Parathyroid adenoma (tissue), 2 donors: ENCODE measurements around the gene WWOX.

ENCODE experiments used
- H2AFZ ChIP-seq: fragments of 300-600 bp; sonication (generic); one replicate; pipeline ENCODE4 v1.7.0; 2017; ENCODE audit warnings: antibody characterized with exemption, mild to moderate bottlenecking
- H3K27ac ChIP-seq: fragments of 300-600 bp; sonication (generic); one replicate; pipeline ENCODE4 v1.7.0; 2017
- H3K27me3 ChIP-seq: fragments of 300-600 bp; sonication (generic); one replicate; pipeline ENCODE4 v1.7.0; 2017; ENCODE audit warnings: low read length; ENCODE audit not compliant: control insufficient read depth, insufficient read depth
- H3K36me3 ChIP-seq: fragments of 300-600 bp; sonication (generic); one replicate; pipeline ENCODE4 v1.7.0; 2017; ENCODE audit warnings: low read length; ENCODE audit not compliant: control insufficient read depth, insufficient read depth
- H3K4me1 ChIP-seq: fragments of 300-600 bp; sonication (generic); one replicate; pipeline ENCODE4 v1.7.0; 2017; ENCODE audit warnings: control low read depth
- H3K4me2 ChIP-seq: fragments of 300-600 bp; sonication (generic); one replicate; pipeline ENCODE4 v1.7.0; 2017; ENCODE audit warnings: low read length
- H3K4me3 ChIP-seq: fragments of 300-600 bp; sonication (generic); one replicate; pipeline ENCODE4 v1.7.0; 2017; ENCODE audit warnings: low read depth, low read length
- H3K79me2 ChIP-seq: fragments of 300-600 bp; sonication (generic); one replicate; pipeline ENCODE4 v1.7.0; 2017; ENCODE audit warnings: control low read depth
- H3K9ac ChIP-seq: fragments of 300-600 bp; sonication (generic); one replicate; pipeline ENCODE4 v1.7.0; 2017; ENCODE audit warnings: mild to moderate bottlenecking
- H3K9me3 ChIP-seq: fragments of 300-600 bp; sonication (generic); one replicate; pipeline ENCODE4 v1.7.0; 2017; ENCODE audit warnings: low read length; ENCODE audit not compliant: control insufficient read depth
- TF ChIP-seq, protein P1 (sequence below): fragments of 300-600 bp; sonication (generic); IDR thresholded peaks from one replicate; pipeline ENCODE4 v1.7.0; 2017; ENCODE audit warnings: antibody characterized with exemption, mild to moderate bottlenecking
- donor health status: primary hyperparathyroidism.

The WWOX gene

GRCh38 chr16:79097166-79097565 is 997.7 kb downstream of the WWOX start:
- Histone ChIP-seq H3K4me3 (no peak overlapping the region), H2AFZ (no peak overlapping the region), H3K79me2 (no peaks in the 10 kb centered on the region), H3K27me3 (no peaks in the 10 kb centered on the region), H3K27ac (no peak overlapping the region), H3K4me1 (no peaks in the 10 kb centered on the region), H3K9ac (no peak overlapping the region), H3K4me2 (no peak overlapping the region), H3K36me3 (no peaks in the 10 kb centered on the region), H3K9me3 (no peaks in the 10 kb centered on the region)
- TF ChIP-seq, protein P1, sequence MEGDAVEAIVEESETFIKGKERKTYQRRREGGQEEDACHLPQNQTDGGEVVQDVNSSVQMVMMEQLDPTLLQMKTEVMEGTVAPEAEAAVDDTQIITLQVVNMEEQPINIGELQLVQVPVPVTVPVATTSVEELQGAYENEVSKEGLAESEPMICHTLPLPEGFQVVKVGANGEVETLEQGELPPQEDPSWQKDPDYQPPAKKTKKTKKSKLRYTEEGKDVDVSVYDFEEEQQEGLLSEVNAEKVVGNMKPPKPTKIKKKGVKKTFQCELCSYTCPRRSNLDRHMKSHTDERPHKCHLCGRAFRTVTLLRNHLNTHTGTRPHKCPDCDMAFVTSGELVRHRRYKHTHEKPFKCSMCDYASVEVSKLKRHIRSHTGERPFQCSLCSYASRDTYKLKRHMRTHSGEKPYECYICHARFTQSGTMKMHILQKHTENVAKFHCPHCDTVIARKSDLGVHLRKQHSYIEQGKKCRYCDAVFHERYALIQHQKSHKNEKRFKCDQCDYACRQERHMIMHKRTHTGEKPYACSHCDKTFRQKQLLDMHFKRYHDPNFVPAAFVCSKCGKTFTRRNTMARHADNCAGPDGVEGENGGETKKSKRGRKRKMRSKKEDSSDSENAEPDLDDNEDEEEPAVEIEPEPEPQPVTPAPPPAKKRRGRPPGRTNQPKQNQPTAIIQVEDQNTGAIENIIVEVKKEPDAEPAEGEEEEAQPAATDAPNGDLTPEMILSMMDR = no peak

GRCh38 chr16:79097771-79098170 is 998.3 kb downstream of the WWOX start:
- TF ChIP-seq, protein P1 = no peak
- Histone ChIP-seq H3K27me3 (no peaks in the 10 kb centered on the region), H3K79me2 (no peaks in the 10 kb centered on the region), H3K9me3 (no peaks in the 10 kb centered on the region), H3K27ac (no peak overlapping the region), H2AFZ (no peak overlapping the region), H3K36me3 (no peaks in the 10 kb centered on the region), H3K9ac (no peak overlapping the region), H3K4me2 (no peak overlapping the region), H3K4me1 (no peaks in the 10 kb centered on the region), H3K4me3 (no peak overlapping the region)

- H3K4me1 ChIP-seq = no peaks in the 10 kb centered on the region
- H3K9me3 ChIP-seq = no peaks in the 10 kb centered on the region
Observed at GRCh38 chr16:79098907-79099306, 999.5 kb downstream of the WWOX start.

DNA sequence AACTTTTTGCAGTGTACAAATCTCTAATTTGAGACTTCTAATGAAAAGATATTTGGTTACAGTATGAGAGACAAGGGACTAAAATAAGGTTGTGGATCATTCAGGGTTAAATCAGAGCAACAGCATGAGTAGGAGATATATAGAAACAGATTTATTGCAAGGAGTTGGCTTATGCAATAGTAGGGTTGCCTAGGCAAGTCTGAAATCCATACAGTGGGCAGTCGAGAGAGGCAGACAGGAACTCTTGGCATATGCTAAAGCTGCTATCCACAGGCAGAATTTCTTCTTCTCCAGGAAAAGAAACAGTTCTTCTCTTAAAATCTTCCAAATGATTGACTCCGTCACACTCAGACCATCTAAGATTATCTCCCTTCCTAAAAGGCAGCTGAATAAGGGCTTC is 1000.3 kb downstream of the WWOX start:
- Histone ChIP-seq H3K4me1 (no peaks in the 10 kb centered on the region), H2AFZ (no peak overlapping the region), H3K36me3 (no peaks in the 10 kb centered on the region), H3K4me3 (no peak overlapping the region), H3K27ac (no peak overlapping the region), H3K4me2 (no peak overlapping the region), H3K27me3 (no peaks in the 10 kb centered on the region), H3K9me3 (no peaks in the 10 kb centered on the region), H3K79me2 (no peaks in the 10 kb centered on the region), H3K9ac (no peak overlapping the region)
- TF ChIP-seq, protein P1 = no peak

More at GRCh38 chr16:79098907-79099306, 999.5 kb downstream of the WWOX start:
- H3K27me3 ChIP-seq = no peaks in the 10 kb centered on the region
- no peaks in the 10 kb centered on the region for H3K36me3 ChIP-seq
- TF ChIP-seq, protein P1 = no peak
- H3K27ac ChIP-seq = no peak overlapping the region
- no peak overlapping the region for H3K4me3 ChIP-seq
- H3K4me2 ChIP-seq = no peak overlapping the region
- H3K9ac ChIP-seq = no peak overlapping the region
- no peaks in the 10 kb centered on the region for H3K79me2 ChIP-seq
- no peak overlapping the region for H2AFZ ChIP-seq

- TF ChIP-seq, protein P1 = no peak
Observed at GRCh38 chr16:79100447-79100846, 1001.0 kb downstream of the WWOX start.

More at GRCh38 chr16:79100447-79100846, 1001.0 kb downstream of the WWOX start:
- H3K4me2 ChIP-seq = no peak overlapping the region
- no peaks in the 10 kb centered on the region for H3K36me3 ChIP-seq
- no peak overlapping the region for H3K27ac ChIP-seq
- no peaks in the 10 kb centered on the region for H3K9me3 ChIP-seq
- no peak overlapping the region for H3K9ac ChIP-seq
- H3K27me3 ChIP-seq = no peaks in the 10 kb centered on the region
- H3K4me3 ChIP-seq = no peak overlapping the region
- no peaks in the 10 kb centered on the region for H3K4me1 ChIP-seq
- no peaks in the 10 kb centered on the region for H3K79me2 ChIP-seq
- no peak overlapping the region for H2AFZ ChIP-seq
